A549 (cell line): ENCODE data around the gene TRIM28.

Source experiments
- NR3C1 ChIP-seq: fragments of >200 bp; sonication (Bioruptor Twin); formaldehyde crosslinking; IDR thresholded peaks from 3 replicates; pipeline ENCODE4 v1.6.1; 2017
- POLR2A ChIP-seq: IDR thresholded peaks from 2 replicates; pipeline ENCODE4 v1.6.1; 2012; ENCODE audit warnings: mild to moderate bottlenecking, low read length
- ZC3H11A ChIP-seq: fragments of 450-650 bp; IDR thresholded peaks from 2 replicates; pipeline ENCODE4 v1.6.1; 2014; ENCODE audit warnings: antibody characterized with exemption, mild to moderate bottlenecking
- TF ChIP-seq, protein P1 (sequence below): fragments of >200 bp; sonication (Bioruptor Twin); formaldehyde crosslinking; IDR thresholded peaks from 3 replicates; pipeline ENCODE4 v1.5.1; 2016

DNA sequence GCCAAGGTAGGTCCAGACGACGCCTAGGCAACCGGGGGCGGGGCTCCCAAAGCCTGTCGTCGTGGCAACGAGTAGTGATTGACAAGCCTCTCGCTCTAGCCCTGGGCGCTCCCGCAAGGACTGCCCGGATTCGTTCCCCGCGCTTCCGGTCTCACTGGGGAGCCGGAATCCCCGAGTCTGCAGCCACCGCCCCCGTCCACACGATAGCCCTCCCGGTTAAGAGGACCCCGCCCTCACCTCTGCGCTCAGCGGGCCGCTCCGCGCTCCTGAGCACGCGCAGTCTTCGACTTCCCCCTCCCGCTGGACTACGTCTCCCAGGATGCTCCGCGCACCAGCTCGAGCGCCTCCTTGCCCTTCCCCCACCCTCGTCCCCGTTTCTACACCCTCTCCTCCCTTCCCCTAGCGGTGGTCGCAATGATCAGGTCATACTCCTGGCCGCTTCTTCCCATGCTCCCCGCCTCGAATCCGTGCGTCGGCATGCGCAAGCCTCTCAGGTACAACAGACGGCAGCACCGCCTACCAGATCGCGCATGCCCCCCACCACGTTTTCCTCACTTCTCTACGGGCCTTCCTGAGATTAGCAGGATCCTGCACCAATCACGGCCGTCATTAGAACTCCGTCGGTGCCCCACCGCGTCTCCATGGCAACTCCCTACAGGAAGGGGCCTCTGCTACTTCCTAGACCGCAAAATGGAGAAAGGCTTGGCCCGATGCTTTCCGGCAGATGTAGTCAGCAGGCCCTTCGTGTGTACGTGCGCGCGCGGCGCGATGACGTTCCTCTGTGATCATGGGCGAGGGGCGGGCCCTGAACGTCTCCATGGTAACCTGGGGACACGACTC, 29.2 kb downstream of the TRIM28 start, which contains the start of gene MZF1:
- TF ChIP-seq, protein P1, sequence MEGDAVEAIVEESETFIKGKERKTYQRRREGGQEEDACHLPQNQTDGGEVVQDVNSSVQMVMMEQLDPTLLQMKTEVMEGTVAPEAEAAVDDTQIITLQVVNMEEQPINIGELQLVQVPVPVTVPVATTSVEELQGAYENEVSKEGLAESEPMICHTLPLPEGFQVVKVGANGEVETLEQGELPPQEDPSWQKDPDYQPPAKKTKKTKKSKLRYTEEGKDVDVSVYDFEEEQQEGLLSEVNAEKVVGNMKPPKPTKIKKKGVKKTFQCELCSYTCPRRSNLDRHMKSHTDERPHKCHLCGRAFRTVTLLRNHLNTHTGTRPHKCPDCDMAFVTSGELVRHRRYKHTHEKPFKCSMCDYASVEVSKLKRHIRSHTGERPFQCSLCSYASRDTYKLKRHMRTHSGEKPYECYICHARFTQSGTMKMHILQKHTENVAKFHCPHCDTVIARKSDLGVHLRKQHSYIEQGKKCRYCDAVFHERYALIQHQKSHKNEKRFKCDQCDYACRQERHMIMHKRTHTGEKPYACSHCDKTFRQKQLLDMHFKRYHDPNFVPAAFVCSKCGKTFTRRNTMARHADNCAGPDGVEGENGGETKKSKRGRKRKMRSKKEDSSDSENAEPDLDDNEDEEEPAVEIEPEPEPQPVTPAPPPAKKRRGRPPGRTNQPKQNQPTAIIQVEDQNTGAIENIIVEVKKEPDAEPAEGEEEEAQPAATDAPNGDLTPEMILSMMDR = no peak
- TF ChIP-seq ZC3H11A = no peak
- TF ChIP-seq NR3C1 = no peak
- TF ChIP-seq POLR2A = peak; percentile 57
